ENCODE data around the gene CLCN2.
A peak's percentile ranks its signal among the peaks of the same experiment; 100 is the strongest.

Gene CLCN2

DNA sequence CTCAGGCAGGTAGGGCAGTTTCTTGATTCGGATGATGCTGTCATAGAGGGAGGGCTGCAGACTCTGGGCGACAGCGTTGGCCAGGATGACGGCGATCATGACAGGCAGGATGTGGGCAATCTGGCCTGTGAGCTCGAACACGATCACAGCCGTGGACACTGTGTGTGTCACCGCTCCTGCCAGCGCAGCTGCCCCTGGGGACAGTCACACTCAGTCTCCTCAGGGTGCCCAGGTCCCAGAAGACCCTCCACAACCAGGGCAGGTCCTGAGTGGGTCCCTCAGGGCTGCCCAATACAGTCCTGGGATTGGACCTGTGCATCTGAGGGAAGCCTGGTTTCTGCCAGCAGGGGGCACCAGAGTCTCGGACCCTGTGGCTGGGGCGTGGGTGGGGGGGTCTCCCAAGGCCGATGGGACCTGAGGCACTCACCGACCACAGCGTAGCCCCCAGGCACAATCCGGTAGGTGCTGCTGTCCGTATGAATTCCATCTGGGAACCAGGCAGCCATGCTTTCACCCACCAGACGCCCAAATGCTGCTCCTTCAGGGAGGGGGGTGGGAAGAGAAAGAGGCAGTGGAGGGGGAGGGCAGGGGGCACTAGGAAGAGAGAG, 7.2 kb downstream of the CLCN2 start:
- Histone ChIP-seq H3K4me3 (ENCODE audit: low read length) (no peak overlapping the region), H3K9me3 (ENCODE audit: control insufficient read depth, low read length) (no peaks in the 10 kb centered on the region), H3K4me1 (ENCODE audit: control insufficient read depth, insufficient read depth, low read length) (peaks cover 33% of the 10 kb centered on the region), H3K36me3 (ENCODE audit: control insufficient read depth, insufficient read depth, low read length) (no peaks in the 10 kb centered on the region), H3K27me3 (ENCODE audit: control insufficient read depth, insufficient read depth, low read length) (no peaks in the 10 kb centered on the region), H3K9ac (ENCODE audit: low read length) (no peak overlapping the region)

DNA sequence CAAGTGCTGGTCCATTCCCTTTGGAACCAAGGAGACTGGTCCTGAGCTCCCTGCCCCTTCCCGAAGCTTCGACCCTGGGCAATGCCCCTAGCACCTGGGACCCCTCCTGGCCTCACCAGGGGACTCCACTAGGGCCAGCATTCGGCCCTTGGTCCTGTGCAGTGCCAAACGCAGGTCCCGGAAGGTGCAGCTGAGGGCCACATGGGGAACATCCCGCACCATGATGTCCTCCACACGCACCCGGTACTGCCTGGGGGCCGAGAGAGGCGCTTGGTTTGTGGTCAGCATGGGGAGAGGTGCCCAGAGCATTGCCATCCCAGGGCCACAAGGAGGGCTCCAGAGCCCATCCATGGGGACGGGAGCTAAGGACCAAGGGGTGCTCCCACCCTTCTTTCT, 7.9 kb downstream of the CLCN2 start:
- no peaks in the 10 kb centered on the region for H3K36me3 ChIP-seq (ENCODE audit: control insufficient read depth, insufficient read depth, low read length)
- H3K9ac ChIP-seq (ENCODE audit: low read length), result no peak overlapping the region

DNA sequence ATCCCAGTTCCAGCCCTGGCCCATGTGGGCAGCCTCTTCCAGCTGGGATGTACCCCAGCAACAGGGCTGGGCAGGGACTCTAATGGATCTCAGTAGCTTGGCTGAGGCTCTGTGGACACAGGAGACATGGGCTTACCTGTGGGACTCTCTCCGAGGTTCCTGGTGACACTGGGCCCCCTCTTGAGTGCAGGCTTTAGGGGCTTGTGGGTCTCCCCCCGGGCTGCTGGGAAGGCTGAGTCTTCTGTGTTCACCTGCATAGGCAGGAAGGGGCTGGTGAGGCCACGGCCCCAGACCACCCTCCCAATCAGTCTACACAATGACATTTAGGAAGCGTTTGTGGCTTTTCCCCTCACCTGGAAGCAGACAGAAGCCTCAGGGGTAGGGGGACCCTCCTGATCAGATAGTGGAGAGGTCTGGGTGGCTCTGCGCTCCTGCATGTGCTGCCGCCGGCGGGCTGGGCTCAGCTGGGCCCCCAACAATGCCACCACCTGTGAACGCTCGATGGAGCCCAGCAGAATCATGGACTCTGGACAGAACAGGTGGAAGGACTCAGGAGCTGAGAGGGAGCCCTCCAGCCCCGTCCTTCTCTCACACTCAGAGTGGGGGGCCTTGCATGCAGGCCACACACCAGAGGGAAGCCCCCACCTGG, 8.4 kb downstream of the CLCN2 start:
- no peak overlapping the region for H3K9ac ChIP-seq (ENCODE audit: low read length)
- no peaks in the 10 kb centered on the region for H3K27me3 ChIP-seq (ENCODE audit: control insufficient read depth, insufficient read depth, low read length)
- H3K4me3 ChIP-seq (ENCODE audit: low read length), result no peak overlapping the region
- peaks cover 33% of the 10 kb centered on the region for H3K4me1 ChIP-seq (ENCODE audit: control insufficient read depth, insufficient read depth, low read length)
- no peaks in the 10 kb centered on the region for H3K9me3 ChIP-seq (ENCODE audit: control insufficient read depth, low read length)
- no peaks in the 10 kb centered on the region for H3K36me3 ChIP-seq (ENCODE audit: control insufficient read depth, insufficient read depth, low read length)

More for the DNA sequence above, 7.9 kb downstream of the CLCN2 start:
- peaks cover 33% of the 10 kb centered on the region for H3K4me1 ChIP-seq (ENCODE audit: control insufficient read depth, insufficient read depth, low read length)
- H3K9me3 ChIP-seq (ENCODE audit: control insufficient read depth, low read length), result no peaks in the 10 kb centered on the region
- H3K4me3 ChIP-seq (ENCODE audit: low read length), result no peak overlapping the region
- H3K27me3 ChIP-seq (ENCODE audit: control insufficient read depth, insufficient read depth, low read length), result no peaks in the 10 kb centered on the region

DNA sequence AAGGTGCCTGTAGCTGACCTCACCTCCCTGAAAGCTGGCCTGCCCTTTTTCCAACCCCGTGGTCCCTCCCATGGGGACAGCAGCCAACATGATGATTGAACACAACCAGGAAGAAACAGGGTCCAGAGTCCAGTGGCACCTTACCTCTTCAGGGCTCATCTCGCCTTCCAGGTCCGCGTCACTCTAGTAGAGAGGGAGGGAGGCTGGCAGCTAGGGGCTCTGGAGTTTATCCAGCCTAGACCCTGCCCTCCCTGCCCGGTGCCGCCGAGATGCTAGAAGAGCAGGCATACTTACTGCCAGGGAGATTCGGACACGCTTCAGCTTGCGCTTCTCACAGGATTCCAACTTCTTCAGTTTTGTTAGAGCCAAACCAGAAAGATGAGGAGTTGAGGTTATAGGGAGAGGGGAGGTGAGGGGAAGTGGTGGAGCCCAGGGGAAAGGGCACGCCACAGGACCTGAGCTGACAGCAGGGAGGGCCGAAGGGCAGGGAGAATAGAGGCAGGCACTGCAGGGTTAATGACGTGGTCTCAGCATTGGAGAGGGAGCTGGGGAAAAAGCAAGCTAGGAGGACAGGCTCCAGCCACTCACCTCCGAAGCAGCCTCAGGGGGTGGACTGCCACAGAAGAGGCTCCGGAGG, 9.1 kb downstream of the CLCN2 start:
- H3K4me1 ChIP-seq (ENCODE audit: control insufficient read depth, insufficient read depth, low read length), result peaks cover 33% of the 10 kb centered on the region
- no peaks in the 10 kb centered on the region for H3K36me3 ChIP-seq (ENCODE audit: control insufficient read depth, insufficient read depth, low read length)
- H3K9ac ChIP-seq (ENCODE audit: low read length), result peak overlapping the region; percentile 66

DNA sequence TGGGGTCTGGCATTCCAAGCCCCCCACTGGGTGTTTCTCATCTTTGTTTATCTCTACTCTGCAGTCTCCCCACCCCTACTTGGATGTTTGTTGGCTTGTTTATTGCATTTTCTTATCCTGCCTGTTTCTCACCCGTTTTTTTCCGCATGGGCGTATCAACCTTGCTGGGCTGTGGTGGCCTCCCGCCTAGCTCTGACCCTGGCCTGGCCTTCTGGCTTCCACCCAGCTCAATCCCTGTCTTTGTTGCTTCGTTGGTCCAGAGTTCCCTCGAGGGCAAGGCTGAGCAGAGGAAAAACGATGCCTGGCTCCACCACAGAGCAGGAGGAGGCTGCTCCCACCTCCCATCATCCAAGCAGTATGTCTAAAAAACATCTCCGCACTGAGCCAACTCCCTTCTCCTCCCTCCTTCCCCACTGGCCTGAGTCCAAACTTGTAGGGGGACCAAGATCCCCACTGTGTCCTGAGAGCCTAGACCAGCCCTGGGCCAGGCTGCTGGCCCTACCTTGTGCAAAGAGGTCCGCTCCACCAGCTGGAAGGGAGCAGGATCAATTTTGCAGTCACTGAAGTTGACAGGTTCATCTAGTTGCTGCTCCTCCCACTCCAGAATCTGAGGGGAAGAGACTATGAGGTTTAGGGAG, 9.8 kb downstream of the CLCN2 start:
- Histone ChIP-seq H3K4me1 (ENCODE audit: control insufficient read depth, insufficient read depth, low read length) (peaks cover 33% of the 10 kb centered on the region), H3K9ac (ENCODE audit: low read length) (peak overlapping the region; percentile 66), H3K9me3 (ENCODE audit: control insufficient read depth, low read length) (no peaks in the 10 kb centered on the region), H3K4me3 (ENCODE audit: low read length) (no peak overlapping the region), H3K36me3 (ENCODE audit: control insufficient read depth, insufficient read depth, low read length) (no peaks in the 10 kb centered on the region), H3K27me3 (ENCODE audit: control insufficient read depth, insufficient read depth, low read length) (no peaks in the 10 kb centered on the region)

More for the DNA sequence above, 9.1 kb downstream of the CLCN2 start:
- Histone ChIP-seq H3K27me3 (ENCODE audit: control insufficient read depth, insufficient read depth, low read length) (no peaks in the 10 kb centered on the region), H3K4me3 (ENCODE audit: low read length) (peak overlapping the region; percentile 10), H3K9me3 (ENCODE audit: control insufficient read depth, low read length) (no peaks in the 10 kb centered on the region)

DNA sequence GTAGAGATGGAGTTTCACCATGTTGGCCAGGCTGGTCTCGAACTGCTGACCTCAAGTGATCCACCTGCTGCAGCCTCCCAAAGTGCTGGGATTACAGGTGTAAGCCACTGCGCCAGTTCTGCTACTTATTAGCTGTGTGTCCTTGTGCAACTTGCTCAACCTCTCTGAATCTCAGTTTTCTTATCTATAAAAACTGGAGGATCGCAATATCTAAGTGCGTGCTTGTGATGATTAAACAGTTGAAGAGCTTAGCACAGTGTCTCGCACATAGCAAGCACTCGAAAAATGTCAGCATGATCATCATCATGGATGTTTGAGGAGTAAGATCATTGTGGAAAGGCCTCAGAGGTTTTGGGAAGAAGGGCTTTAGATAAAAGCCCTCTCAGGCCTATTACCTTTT, 10.8 kb downstream of the CLCN2 start:
- Histone ChIP-seq H3K4me3 (ENCODE audit: low read length) (no peak overlapping the region), H3K9me3 (ENCODE audit: control insufficient read depth, low read length) (no peaks in the 10 kb centered on the region), H3K36me3 (ENCODE audit: control insufficient read depth, insufficient read depth, low read length) (no peaks in the 10 kb centered on the region), H3K27me3 (ENCODE audit: control insufficient read depth, insufficient read depth, low read length) (no peaks in the 10 kb centered on the region), H3K4me1 (ENCODE audit: control insufficient read depth, insufficient read depth, low read length) (peaks cover 37% of the 10 kb centered on the region), H3K9ac (ENCODE audit: low read length) (no peak overlapping the region)

DNA sequence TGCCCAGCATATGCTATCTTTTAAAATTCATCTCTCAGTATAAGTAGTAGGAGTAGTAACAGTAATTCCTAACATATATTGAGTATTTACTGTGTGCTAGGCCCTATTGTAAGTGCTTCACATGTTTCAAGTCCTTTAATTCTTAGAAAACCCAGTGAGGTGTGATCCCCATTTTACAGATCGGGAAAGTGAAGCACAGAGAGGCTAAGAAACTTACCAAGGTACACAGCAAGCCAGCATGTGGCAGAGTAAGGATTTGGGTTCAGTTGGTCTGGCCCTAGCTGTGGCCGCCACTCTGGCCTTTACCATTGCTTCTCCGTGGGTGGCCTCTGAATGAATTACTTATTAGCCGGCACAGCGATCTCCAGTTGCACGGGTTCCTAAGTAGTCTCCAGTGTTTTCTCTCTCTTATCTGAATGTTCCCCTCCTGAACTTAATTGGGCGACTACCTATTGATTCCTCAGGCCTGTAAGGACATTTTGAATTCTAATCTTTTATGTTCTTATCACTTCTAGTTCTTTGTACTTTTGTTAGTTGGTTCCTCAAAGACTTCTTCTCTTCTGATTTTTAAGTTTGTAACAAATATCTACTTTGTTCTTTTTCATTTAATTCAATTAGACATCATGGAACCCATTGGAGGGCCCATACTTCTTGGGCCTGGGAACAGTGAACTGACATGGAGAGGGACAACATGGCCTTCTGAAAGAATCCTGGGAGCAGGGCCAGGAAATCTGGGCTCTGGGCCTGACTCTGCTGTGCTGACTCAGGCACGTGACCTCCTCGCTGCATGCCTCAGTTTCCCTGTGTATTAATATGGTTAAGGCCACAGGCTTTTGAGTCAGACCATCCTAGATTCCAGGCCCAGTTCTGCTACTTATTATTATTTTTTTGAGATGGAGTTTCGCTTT, 11.6 kb downstream of the CLCN2 start:
- H3K27me3 ChIP-seq (ENCODE audit: control insufficient read depth, insufficient read depth, low read length), result no peaks in the 10 kb centered on the region

DNA sequence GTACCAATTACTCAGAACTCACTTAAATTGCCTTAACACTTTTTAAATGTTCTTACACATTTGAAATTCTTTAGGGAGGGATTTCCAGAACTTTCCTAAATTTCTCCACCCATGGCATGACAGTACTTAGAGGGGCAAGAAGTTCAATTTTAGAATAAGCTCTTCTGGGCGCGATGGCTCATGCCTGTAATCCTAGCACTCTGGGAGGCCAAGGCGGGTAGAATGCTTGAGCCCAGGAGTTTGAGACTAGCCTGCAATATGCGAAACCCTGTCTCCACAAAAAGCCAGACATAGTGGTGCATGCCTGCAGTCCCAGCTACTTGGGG, 13.4 kb downstream of the CLCN2 start:
- H3K36me3 ChIP-seq (ENCODE audit: control insufficient read depth, insufficient read depth, low read length), result no peaks in the 10 kb centered on the region

More for the DNA sequence above, 11.6 kb downstream of the CLCN2 start:
- H3K4me3 ChIP-seq (ENCODE audit: low read length), result no peak overlapping the region
- H3K9me3 ChIP-seq (ENCODE audit: control insufficient read depth, low read length), result no peaks in the 10 kb centered on the region
- peaks cover 42% of the 10 kb centered on the region for H3K4me1 ChIP-seq (ENCODE audit: control insufficient read depth, insufficient read depth, low read length)
- no peaks in the 10 kb centered on the region for H3K36me3 ChIP-seq (ENCODE audit: control insufficient read depth, insufficient read depth, low read length)
- H3K9ac ChIP-seq (ENCODE audit: low read length), result no peak overlapping the region

DNA sequence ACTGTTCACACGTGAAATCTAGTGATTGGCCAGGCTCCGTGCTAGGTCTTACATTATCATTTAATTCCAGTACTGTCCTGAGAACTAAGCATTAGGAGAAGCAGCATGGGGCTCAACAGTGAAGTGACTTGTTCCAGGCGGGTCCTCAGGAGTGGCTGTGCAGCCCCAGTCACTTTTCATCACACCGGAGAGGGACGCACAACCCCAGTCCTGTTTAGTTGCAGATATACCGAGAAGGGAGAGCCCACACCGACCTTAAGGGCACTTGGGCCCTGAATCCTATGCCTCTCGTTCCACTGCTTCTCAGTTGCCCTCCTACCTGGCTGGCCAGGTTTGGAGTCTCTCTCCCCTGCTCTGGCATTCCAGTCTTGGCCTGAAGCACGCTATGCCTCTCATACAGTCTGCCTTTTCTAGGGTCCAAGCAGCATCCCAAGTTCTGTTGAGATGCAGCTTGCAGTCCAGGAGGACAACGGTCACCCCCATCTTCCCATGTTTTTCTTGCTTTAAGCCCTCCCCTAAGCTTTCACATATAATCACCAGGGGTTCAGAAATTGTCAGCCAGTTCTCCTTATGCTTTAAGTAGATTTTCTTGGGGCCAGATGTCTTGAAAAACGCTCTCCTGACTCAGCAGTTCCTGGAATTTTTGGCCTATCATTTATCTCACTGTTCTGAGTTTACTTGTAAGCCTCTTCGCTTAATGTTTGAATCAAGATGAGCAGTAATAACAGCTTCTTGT, 13.9 kb downstream of the CLCN2 start:
- H3K9me3 ChIP-seq (ENCODE audit: control insufficient read depth, low read length), result no peaks in the 10 kb centered on the region
- H3K4me1 ChIP-seq (ENCODE audit: control insufficient read depth, insufficient read depth, low read length), result peaks cover 39% of the 10 kb centered on the region
- no peak overlapping the region for H3K4me3 ChIP-seq (ENCODE audit: low read length)
- no peaks in the 10 kb centered on the region for H3K27me3 ChIP-seq (ENCODE audit: control insufficient read depth, insufficient read depth, low read length)
- no peak overlapping the region for H3K9ac ChIP-seq (ENCODE audit: low read length)
- no peaks in the 10 kb centered on the region for H3K36me3 ChIP-seq (ENCODE audit: control insufficient read depth, insufficient read depth, low read length)

More for the DNA sequence above, 13.4 kb downstream of the CLCN2 start:
- no peak overlapping the region for H3K9ac ChIP-seq (ENCODE audit: low read length)
- no peaks in the 10 kb centered on the region for H3K27me3 ChIP-seq (ENCODE audit: control insufficient read depth, insufficient read depth, low read length)
- peaks cover 41% of the 10 kb centered on the region for H3K4me1 ChIP-seq (ENCODE audit: control insufficient read depth, insufficient read depth, low read length)
- no peaks in the 10 kb centered on the region for H3K9me3 ChIP-seq (ENCODE audit: control insufficient read depth, low read length)
- H3K4me3 ChIP-seq (ENCODE audit: low read length), result no peak overlapping the region

DNA sequence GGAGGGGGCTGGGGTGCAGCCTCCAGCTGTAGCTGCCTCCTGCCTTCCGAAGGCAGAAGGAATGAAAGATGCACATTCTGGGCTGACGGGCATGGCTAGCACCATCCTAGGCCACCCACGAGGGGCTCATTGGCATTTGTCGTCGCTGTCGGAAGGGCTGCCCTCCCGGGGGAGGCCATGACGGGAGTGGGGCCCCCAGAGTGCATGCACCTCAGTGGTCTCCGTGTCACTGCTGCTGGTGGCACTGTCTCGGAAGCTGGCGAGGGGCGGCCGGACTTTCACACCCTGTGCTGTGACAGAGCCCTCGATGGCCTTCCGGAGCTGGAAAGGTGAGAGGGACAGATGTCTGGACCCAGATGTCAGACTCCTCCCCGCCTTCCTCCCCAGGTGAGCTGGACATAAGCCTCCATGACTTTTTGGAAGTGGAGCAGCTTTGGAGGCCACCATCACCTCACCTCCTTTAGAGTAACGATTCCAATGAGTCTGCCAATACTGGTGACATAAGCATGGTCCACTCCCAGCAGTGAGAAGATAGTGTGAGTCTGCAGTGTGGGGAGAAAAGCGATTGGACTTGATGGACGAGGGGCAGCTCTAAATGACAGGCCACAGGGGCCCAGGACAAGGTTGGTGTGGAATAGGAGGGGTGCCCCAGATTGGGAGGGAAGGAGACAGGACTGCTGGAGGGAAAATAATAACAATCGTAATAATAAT, 14.8 kb downstream of the CLCN2 start:
- Histone ChIP-seq H3K4me1 (ENCODE audit: control insufficient read depth, insufficient read depth, low read length) (peaks cover 37% of the 10 kb centered on the region), H3K9ac (ENCODE audit: low read length) (no peak overlapping the region), H3K9me3 (ENCODE audit: control insufficient read depth, low read length) (no peaks in the 10 kb centered on the region)

More for the DNA sequence above, 14.8 kb downstream of the CLCN2 start:
- Histone ChIP-seq H3K27me3 (ENCODE audit: control insufficient read depth, insufficient read depth, low read length) (no peaks in the 10 kb centered on the region), H3K36me3 (ENCODE audit: control insufficient read depth, insufficient read depth, low read length) (no peaks in the 10 kb centered on the region), H3K4me3 (ENCODE audit: low read length) (no peak overlapping the region)

All from mucosa of stomach (tissue), 1 donor.